Measurements from ENCODE around the gene SLC2A8.

Gene SLC2A8

DNA sequence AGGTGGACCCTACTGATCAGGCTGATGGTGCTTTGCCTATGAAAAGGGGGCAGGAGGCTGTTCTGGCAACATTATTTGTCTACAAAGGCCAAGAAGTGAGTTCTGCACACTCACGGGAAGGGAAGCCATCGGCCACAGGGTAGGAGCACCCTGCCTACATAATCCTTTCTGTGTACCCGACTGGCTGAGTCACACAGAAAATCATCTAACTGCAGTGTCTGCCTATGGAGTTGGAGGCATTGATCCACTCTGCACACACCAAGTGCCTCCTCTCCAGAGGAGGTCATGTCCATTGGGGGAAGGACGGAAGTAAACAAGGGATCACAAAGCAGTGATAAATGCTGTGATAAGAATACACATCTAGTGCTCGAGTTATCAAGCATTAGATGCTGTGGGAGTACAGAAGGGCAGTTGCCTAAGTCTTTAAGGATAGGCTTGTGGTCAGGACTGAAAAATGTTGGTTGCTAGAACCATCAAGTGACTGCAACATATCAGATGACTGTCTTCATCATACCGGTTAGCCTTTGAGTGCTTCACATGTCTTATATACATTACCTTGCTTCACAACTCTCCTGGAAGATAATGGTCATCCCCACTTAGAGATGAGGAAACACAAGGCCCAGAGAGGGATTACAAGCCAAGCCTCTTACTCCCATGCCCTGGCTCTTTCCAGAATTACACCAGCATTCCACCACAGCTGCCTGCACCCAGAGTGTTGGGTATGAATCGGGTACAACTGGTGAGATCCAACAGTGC, 1.3 kb upstream of the SLC2A8 start:
- TF ChIP-seq TAF1 (IDR thresholded peaks at IDR 0.05; ENCODE audit: borderline replicate concordance, low read depth, low read length) (no peak), POLR2AphosphoS5 (IDR thresholded peaks at IDR 0.05; ENCODE audit: low read depth, low read length) (no peak), POLR2A (IDR thresholded peaks at IDR 0.05; ENCODE audit: low read depth, low read length) (no peak)
- FAIRE-seq, result no peak
- no peak for DNase-seq (ENCODE audit: insufficient read length)

DNA sequence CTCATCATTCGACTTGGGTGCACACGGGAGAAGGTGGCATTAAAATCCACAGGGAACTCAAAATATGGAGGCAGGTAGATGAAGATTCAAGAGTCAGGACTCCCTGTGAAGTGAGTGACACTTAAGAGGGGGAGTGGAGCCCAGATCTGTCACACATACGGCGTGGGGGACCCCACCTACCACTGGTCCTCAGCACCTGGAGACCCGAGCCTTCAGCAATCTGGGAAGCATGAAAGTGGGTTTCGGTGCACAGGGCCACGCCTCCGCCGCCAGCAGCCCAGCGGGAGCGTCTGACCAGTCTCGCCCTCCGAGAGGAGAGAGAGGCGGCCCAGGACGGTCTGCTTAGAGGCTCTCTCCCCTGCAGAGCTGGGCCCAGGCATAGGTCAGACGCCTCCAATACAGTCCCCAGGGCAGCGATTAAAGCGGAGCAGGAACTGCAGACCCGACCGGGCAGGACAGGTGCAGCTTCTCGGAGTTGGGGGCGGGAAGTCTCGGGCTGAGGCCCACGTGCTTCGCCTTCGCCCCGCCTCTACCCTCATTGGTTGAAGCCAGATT, 639 bp upstream of the SLC2A8 start:
- DNase-seq (ENCODE audit: insufficient read length) (no peak), FAIRE-seq (peak; percentile 9)
- TF ChIP-seq TAF1 (IDR thresholded peaks at IDR 0.05; ENCODE audit: borderline replicate concordance, low read depth, low read length) (no peak), POLR2A (IDR thresholded peaks at IDR 0.05; ENCODE audit: low read depth, low read length) (0 out of 2 replicates have a peak, but pooled peaks have one; percentile 19)

GRCh38 chr9:127397646-127398274, 791 bp downstream of the SLC2A8 start:
- DNase-seq (ENCODE audit: insufficient read length) (peak; percentile 41), FAIRE-seq (peak; percentile 80)

GRCh38 chr9:127398275-127398647, 1.3 kb downstream of the SLC2A8 start:
- FAIRE-seq (no peak), DNase-seq (ENCODE audit: insufficient read length) (no peak)
- TF ChIP-seq POLR2A (IDR thresholded peaks at IDR 0.05; ENCODE audit: low read depth, low read length) (no peak), POLR2AphosphoS5 (IDR thresholded peaks at IDR 0.05; ENCODE audit: low read depth, low read length) (no peak), TAF1 (IDR thresholded peaks at IDR 0.05; ENCODE audit: borderline replicate concordance, low read depth, low read length) (no peak)

More at GRCh38 chr9:127397646-127398274, 791 bp downstream of the SLC2A8 start:
- no peak for TF ChIP-seq TAF1 (IDR thresholded peaks at IDR 0.05; ENCODE audit: borderline replicate concordance, low read depth, low read length)
- no peak for TF ChIP-seq POLR2A (IDR thresholded peaks at IDR 0.05; ENCODE audit: low read depth, low read length)
- TF ChIP-seq POLR2AphosphoS5 (IDR thresholded peaks at IDR 0.05; ENCODE audit: low read depth, low read length), result no peak

GRCh38 chr9:127398715-127399400, 1.9 kb downstream of the SLC2A8 start:
- DNase-seq (ENCODE audit: insufficient read length), result no peak
- FAIRE-seq, result no peak
- no peak for TF ChIP-seq TAF1 (IDR thresholded peaks at IDR 0.05; ENCODE audit: borderline replicate concordance, low read depth, low read length)
- TF ChIP-seq POLR2A (IDR thresholded peaks at IDR 0.05; ENCODE audit: low read depth, low read length), result no peak
- TF ChIP-seq POLR2AphosphoS5 (IDR thresholded peaks at IDR 0.05; ENCODE audit: low read depth, low read length), result no peak

GRCh38 chr9:127399736-127400269, 2.8 kb downstream of the SLC2A8 start:
- no peak for TF ChIP-seq POLR2A (IDR thresholded peaks at IDR 0.05; ENCODE audit: low read depth, low read length)
- TF ChIP-seq TAF1 (IDR thresholded peaks at IDR 0.05; ENCODE audit: borderline replicate concordance, low read depth, low read length), result no peak
- TF ChIP-seq POLR2AphosphoS5 (IDR thresholded peaks at IDR 0.05; ENCODE audit: low read depth, low read length), result no peak
- FAIRE-seq (no peak), DNase-seq (ENCODE audit: insufficient read length) (no peak)

DNA sequence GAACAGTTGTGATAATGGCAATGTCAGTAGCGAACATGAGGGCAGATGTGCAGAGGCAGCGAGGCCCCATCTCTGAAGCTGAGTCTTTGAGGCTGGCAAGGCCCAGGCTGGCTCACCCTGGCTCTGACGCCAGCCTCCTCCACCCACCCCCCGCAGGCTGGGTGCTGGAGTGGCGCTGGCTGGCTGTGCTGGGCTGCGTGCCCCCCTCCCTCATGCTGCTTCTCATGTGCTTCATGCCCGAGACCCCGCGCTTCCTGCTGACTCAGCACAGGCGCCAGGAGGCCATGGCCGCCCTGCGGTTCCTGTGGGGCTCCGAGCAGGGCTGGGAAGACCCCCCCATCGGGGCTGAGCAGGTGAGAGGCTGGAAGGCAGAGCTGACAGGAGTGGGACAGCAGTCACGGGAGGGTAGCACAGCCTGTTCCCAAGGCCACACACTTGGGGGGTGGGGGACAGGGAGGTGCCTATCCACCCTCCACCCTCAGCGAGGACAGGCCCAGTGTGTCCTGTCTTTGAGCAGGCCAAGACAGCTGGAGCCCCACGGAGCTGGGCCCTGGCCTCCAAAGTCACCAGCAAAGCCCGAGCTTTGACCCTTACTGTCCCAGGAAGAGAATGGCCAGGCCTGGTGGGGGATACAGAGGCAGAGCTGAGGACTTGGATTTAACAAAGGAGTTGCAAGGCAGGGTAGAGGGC, 5.6 kb downstream of the SLC2A8 start:
- FAIRE-seq (no peak), DNase-seq (ENCODE audit: insufficient read length) (no peak)
- TF ChIP-seq POLR2A (IDR thresholded peaks at IDR 0.05; ENCODE audit: low read depth, low read length), result no peak
- no peak for TF ChIP-seq TAF1 (IDR thresholded peaks at IDR 0.05; ENCODE audit: borderline replicate concordance, low read depth, low read length)

DNA sequence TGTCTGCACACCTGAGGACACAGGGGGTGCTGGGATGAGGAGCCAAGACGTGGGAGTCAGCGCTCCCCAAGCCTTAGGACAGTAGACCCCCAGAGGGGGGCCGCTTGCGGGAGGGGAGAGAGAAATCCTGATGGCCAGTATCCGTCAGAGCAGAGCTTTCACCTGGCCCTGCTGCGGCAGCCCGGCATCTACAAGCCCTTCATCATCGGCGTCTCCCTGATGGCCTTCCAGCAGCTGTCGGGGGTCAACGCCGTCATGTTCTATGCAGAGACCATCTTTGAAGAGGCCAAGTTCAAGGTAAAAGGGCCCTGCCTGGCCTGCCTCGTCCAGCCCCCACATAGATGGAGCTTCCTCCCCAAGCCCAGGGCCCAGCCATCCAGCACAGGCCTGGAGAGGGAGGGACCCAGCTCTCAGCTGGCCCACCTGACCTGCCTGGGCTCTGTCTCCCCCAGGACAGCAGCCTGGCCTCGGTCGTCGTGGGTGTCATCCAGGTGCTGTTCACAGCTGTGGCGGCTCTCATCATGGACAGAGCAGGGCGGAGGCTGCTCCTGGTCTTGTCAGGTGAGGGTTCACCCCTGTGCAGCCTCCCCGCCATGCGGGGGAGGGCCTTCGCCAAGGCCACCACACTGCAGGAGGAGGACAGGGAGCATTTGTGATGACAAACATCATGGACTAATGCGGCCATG, 6.7 kb downstream of the SLC2A8 start:
- FAIRE-seq (no peak), DNase-seq (ENCODE audit: insufficient read length) (no peak)
- TF ChIP-seq POLR2A (IDR thresholded peaks at IDR 0.05; ENCODE audit: low read depth, low read length) (no peak), TAF1 (IDR thresholded peaks at IDR 0.05; ENCODE audit: borderline replicate concordance, low read depth, low read length) (no peak), POLR2AphosphoS5 (IDR thresholded peaks at IDR 0.05; ENCODE audit: low read depth, low read length) (no peak)

GRCh38 chr9:127404631-127405030, 7.7 kb downstream of the SLC2A8 start:
- no peak for FAIRE-seq

GRCh38 chr9:127405344-127406125, 8.6 kb downstream of the SLC2A8 start:
- FAIRE-seq (no peak), DNase-seq (ENCODE audit: insufficient read length) (no peak)
- TF ChIP-seq TAF1 (IDR thresholded peaks at IDR 0.05; ENCODE audit: borderline replicate concordance, low read depth, low read length) (no peak), POLR2A (IDR thresholded peaks at IDR 0.05; ENCODE audit: low read depth, low read length) (no peak)

More at GRCh38 chr9:127404631-127405030, 7.7 kb downstream of the SLC2A8 start:
- TF ChIP-seq TAF1 (IDR thresholded peaks at IDR 0.05; ENCODE audit: borderline replicate concordance, low read depth, low read length) (no peak), POLR2AphosphoS5 (IDR thresholded peaks at IDR 0.05; ENCODE audit: low read depth, low read length) (no peak), POLR2A (IDR thresholded peaks at IDR 0.05; ENCODE audit: low read depth, low read length) (no peak)
- no peak for DNase-seq (ENCODE audit: insufficient read length)

Measured in GM12892 (cell line).